Islet of Langerhans (tissue), 1 donor: ENCODE measurements around the gene CAMTA1.

Experiments
- FAIRE-seq: peaks from one replicate; lab custom pipeline; 2011; peaks lifted over from hg19 to GRCh38; lab: Jason Lieb, UNC

Gene CAMTA1

DNA sequence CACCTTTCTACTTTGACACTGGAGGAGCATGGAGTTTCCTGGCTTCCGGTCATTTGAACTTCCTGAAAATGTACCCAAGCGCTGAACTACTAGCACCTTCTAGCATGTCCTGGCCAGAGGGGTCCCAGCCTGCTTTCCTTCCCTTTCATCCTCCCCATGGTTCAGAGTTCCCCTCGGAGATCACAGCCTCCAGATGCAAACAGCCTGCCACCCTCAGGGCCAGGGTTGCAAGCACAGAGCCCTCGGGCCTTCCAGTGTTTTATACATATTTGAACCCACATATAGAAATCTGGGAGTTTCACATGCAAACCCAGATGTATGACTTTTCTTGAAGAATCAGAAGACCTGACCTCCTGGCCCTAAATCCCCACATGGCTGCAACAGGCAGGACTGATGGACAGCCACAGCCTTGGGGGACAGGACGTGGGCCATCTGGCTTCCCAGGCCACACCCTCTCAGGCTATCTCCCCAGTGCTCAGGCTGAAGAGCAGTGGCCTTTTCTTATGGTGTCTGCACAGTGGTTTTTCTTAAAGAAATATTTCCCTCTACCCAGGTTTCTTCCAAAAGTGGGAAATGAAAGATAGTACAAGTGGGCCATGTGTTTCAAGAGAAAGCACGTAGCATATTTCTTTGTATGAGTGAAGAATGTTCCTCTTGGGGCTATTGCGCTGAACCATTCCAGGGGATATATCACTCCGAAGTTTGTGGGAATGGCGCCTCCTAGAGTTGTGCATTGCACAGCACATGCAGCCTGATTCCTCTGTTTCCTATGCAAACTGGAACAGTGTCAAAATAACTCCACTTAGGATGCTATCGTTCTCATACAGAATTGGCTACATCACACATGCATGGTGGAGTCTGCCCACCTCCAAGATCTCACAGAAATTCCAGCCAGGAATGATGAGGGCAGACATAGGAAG, 753.9 kb downstream of the CAMTA1 start:
- FAIRE-seq: no peak

DNA sequence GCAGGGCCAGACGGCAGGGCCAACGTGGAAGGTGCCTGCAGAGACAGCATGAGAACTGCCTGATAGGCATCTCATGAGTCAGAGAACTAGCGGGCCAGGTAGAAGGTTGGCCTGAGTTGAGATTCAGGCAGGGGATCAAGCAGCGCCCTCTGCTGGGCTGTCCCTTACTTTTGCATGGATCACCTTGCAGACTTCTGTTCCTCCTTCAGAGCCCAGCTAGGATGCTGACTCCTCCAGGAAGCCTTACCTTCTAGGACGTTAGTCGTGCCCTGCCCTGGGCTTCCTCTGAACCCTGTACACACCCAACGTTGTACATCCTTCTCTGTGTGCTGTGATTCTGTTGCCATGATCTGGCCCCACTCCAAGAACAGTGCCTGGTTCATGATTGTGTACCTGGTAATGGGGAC, 754.5 kb downstream of the CAMTA1 start:
- no peak for FAIRE-seq

DNA sequence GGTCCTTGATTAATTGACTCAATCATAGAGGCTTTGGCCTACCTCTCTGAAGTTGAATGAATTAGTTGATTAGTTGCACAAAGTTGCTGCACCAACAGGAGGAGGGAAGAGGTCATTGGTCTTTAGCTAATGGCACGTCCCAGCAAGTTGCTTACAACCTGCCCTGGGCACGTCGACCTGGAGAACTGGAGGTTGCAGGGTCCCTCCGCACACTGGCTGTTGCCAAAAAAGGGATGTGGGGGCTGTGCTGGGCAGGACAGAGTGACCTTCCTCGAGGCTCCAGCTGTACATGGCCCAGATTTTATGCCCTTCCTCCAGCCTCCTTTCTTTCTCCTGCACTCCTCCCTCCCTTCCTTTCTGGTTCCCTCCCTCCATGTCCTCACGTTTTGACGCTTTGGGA, 755.6 kb downstream of the CAMTA1 start:
- no peak for FAIRE-seq

DNA sequence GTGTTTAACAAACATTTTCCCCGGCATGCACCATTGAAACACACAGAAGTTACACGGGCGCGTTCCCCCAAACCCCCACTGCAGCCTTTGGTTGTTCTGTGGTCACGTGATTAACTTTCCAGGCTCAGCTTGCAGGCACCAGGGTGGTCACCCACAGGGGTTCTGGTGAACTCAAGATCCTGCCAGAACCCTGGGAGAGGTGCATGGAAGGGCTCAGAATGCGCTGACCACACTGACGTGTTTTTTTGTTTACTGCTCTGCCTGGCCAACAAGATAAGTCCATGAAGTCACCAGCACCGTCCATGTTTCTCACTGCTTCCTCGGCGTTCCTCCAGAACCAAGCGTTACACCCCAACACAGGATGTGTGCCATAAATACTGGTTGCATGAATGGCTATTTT, 756.4 kb downstream of the CAMTA1 start:
- FAIRE-seq: no peak

DNA sequence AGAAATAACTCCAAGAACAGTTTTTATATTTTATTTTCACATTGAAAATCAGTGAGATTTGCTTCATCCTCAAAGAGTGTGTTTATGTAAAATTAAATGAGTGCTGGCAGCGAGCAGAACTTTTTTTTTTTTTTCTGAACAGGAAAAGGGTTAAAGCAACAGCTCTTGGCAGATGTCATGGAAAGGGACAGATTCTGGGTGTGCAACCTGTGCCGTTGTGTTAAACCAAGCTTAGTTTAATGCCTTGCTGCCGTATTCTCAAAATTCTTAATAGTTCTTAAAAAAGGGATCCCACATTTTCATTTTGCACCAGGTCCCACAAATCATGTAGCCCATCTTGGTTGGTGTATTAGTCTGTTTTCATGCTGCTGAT, 758.5 kb downstream of the CAMTA1 start:
- FAIRE-seq: no peak

DNA sequence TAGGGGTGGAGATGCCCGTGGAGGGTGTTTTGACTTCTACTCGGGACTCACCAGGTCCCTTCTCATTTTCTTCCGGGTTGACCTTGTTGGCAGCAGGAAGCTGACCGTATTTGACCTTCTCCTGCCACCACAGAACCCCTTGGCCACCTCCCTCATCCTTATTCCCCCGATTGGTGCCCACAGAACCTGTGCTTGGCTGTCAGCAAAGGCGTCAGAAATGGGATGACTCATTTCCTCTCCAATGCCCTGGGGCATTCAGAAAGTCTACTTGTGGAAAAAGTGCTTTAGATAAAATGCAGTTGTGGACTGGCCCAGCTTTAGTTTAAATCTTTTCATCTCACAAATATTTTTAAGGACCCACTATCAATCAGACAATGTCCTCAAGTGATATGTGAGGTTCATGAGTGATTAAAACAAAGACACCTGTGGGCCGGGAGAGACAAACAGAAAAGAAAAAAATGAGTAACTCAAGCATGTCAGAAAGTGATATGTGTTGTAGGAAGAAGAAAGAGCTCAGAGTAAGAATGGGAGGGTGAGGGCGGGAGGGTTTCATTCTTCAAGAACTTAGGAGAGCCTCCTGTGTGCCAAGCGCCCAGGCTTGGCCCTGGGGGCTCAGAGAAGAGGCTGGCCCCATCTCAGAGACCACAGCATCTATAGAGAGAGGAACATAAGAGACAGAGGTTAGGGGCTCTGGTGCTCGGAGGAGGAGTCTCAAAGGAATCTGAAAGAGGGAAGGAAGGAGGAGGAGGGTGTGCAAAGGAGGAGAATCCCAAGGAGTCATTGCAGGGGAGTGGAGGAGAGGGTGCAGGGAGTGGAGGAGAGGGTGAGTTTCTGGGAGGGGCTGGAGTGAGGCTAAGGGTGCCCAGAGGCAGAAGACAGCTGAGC, 764.3 kb downstream of the CAMTA1 start:
- peak; percentile 62 for FAIRE-seq

DNA sequence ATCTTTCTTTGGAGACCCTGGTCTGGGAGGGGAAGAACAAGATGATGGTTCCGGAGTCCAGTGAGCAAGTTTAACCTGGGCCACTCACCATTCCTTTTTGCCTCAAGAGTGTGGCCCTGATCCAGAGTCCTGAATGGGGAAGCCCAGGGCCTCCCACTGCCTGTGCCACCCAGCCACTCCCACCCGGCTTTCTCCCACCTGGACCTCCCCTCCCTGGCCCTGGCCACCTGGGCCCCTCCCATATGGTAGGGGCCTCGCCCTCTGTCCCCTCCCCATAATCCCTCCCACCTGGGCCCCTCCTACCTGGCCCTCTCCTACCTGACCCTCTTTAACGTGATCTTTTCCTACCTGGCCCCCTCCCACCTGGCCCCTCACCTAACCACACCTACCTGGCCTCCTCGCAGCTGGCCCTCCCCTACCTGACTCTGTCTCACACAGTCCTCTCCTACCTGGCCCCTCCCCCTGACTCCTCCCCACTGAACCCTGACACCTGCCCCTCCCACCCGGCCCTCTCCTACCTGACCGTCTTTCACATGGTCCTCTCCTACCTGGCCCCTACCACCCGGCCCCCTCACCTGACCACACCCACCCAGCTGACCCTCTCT, 765.1 kb downstream of the CAMTA1 start:
- FAIRE-seq: no peak

DNA sequence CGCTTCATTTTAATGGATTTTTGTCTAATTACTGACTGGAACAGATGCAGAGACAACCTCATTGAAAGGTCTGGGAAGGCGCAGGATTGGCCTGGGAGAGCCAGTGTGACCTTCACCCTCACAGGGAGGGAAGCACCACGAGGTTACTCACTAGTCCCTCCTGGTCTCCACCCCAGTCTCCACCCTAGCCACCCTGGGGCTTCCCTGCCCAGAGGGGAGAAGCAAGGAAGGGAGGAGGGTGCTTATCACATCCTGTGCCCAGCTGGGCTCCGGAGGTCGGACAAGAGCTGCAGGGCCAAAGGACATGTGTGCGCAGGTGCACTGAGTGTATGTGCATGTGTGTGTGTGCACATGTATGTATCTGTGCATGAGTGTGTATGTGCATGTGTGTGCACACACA, 765.7 kb downstream of the CAMTA1 start:
- FAIRE-seq: no peak

DNA sequence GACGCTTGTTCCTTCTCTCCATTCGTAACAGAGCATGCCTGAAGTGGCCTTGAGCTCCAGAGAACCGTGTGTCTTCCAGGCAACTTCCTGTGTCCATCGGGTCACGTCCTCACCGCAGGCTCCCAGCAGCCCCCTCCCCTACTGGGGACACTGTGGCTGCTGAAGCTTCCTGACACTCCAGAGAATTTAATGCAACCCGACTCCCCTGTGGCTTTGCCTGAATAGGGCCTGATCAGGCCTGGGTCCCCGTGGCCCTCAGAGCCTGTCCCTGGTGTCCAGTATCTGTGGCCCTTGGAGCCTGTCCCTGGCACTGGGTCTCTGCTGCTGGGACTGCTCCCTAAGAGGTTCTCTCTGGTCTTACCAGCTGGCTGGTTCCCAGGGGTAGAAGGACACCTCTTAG, 766.2 kb downstream of the CAMTA1 start:
- FAIRE-seq: no peak

DNA sequence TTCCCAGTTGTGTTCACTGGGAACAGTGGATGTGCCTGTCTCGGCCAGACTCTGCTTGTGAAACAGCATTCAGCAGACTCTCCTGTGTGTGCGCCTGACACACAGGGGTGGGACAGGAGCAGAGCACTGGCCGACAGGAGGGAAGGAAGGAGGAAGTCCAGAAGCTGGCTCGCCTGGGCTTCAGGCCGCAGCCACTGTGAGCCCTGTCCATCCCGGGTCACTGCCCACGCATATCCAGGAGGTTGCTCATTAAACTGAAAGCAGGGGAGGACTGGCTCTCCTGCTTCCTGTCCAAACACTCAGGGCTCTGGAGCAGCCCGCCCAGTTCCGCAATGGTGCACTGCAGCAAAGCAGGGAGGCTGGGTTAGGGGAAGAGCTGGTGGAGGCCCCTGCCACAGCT, 767.1 kb downstream of the CAMTA1 start:
- no peak for FAIRE-seq

DNA sequence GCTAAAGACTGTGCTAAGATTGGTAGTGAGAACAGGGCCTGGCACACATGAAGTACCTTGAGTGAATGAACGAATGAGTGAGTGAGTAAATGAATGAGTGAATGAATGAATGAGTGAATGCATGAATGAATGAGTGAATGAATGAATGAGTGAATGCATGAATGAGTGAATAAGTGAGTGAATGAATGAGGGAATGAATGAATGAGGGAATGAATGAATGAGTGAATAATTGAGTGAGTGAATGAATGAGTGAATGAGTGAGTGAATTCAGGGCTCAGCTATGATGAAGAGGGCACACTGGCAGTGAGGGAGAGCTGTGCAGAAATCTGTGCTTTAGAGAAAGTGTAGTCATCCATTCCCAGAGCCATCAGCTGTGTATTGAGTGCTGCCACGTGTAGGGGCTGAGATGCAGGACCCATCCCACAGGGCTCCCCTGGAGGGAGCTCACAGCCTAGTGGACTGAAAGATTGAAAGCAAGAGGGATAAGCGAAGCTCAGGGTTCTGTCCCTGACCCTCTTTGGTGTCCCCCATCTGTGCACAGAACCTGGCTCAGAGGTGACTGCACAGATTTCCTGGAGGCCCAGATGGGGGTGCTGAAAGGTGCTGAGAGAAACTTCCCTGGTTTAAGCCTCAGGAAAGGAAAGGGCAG, 767.9 kb downstream of the CAMTA1 start:
- FAIRE-seq: no peak

DNA sequence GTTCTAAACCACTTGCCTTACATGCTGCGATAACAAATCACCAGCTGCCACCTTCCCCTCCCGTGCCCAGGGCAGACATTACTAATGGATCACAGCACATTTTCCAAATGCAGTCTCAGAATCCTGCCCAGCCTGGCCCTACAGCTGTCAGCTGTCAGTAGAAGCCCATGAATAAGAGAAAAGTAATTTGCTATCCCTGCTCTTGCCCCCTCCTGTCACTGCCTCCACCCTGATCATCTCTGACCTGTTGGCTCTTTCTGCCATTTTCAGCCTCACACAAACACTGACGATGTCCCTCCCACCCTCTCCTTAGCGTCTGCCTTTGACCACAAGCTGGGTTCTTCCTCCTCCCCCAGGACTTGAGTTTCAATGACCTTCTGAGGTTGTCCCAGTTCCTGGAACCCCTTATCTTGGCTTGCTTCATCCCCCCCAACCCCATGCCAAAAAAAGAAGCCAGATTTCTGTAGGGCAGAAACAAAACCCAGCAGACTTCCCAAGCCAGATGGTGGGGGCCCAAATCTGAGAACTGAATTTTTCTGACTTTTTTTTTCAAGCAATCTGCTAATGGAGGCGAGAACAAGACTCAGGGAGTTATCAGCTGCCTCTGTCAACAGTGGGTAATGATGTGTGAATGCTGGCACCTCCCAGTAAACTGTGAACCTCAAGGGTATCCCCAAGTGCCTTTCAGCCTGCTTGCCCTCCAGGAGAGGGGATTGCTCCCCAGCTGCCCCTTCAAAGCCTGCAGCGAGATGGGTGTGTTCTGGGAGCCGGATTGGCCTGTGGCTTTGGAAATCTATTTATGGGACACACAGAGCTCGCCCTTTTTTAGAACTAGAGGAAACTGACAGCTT, 769.4 kb downstream of the CAMTA1 start:
- FAIRE-seq: no peak

DNA sequence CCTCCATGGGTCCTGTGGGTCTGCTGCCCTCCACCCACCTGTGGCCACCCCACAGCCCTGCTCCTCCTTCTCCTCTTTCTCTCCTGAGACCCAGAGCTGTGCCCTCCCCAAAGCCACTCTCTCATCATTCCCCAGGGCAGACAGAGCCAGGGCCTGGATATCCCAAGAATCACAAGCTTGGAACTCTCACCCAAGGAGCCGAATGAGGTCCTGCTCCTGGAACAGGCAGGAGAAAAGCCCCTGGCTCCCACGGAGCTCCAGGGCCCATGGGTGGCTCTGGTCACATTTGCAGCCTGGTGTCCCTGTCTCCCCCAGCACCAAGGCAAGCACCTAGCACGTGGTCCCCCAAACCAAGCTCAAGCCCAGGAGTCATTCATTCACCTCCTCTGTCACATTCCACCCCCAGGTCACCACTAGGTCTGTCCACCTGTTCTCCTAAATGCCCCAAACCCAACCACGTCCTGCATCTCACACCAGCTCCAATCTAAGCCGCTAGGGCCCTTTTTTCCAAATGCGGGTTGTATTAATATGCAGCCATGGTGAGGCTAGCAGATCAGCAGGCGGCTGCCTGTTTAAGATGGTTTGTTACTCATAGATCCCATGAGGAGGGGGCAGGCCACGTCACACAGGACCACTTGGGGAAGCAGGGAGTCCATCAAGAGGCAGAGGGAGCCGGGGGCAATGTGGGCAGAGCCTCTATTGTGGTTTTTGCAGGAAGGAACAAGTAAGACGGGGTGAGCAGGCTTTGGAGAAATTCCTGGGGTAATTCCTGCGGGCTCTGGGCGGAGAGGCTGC, 770.3 kb downstream of the CAMTA1 start:
- FAIRE-seq: no peak

DNA sequence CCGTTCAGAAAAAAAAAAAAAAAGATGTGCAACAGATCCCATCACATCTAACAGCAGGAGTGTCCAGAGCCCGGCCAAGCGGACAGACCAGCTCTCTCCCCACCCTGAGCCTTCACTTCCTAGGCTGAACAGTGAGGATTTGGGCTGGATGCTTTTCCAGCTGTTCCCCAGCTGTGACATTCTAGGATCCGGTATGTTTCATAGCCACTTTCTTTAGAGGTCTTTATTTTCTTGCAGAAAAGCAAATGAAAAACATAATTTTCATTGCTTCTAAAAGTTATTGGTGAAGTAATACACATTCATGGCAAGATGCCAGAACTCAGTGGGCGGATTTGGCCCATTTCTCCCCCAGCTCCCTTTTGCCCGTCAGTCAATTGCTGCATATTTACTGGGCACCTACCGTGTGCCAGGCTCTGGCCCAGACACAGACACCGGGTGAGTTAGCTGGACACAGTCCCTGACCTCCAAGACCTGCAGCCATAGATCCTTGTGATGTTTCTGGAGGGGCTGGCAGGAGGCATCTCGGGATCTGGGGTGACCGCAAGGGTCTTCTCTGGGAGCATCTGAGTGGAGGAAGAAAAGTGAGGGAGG, 772.1 kb downstream of the CAMTA1 start:
- FAIRE-seq: no peak

DNA sequence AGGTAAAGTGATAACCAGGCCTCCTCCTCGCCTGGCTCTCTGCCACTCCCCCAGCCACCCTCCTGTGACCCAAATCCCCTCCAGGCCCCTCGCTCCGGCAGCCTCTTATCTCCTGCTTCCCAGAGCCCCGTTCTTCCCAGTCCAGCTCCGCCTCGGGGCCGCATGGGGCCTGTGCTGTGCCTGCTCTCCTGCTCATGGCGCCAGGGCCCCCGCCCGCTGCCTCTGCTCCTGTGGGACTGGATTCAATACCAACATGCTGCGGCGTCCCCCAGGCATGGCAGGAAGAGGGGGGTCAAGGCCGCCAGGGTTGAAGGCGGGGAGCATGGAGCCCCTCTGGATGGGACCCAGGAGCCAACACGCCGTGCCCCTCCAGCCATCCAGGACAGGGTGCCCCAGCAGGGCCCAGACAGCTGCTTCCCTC, 772.8 kb downstream of the CAMTA1 start:
- FAIRE-seq: no peak

DNA sequence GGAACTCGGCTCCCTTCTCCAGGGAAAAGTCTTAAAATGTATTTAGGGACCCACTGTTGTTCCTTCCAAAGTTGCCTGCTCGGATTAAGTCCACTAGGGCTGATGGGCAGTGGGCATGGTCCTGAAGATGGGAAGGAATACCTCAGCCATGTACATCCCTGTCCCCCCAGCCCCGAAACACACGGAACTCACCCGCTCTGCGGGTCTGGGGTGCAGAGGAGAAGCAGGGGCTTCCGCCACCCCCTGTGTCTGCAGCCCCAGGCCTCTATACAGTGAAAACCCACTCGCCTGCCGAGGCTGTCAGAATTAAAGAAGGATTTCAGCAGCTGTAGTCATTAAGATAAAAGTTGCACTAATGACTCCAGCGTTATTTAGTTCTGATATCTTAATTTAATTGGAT, 773.2 kb downstream of the CAMTA1 start:
- no peak for FAIRE-seq

DNA sequence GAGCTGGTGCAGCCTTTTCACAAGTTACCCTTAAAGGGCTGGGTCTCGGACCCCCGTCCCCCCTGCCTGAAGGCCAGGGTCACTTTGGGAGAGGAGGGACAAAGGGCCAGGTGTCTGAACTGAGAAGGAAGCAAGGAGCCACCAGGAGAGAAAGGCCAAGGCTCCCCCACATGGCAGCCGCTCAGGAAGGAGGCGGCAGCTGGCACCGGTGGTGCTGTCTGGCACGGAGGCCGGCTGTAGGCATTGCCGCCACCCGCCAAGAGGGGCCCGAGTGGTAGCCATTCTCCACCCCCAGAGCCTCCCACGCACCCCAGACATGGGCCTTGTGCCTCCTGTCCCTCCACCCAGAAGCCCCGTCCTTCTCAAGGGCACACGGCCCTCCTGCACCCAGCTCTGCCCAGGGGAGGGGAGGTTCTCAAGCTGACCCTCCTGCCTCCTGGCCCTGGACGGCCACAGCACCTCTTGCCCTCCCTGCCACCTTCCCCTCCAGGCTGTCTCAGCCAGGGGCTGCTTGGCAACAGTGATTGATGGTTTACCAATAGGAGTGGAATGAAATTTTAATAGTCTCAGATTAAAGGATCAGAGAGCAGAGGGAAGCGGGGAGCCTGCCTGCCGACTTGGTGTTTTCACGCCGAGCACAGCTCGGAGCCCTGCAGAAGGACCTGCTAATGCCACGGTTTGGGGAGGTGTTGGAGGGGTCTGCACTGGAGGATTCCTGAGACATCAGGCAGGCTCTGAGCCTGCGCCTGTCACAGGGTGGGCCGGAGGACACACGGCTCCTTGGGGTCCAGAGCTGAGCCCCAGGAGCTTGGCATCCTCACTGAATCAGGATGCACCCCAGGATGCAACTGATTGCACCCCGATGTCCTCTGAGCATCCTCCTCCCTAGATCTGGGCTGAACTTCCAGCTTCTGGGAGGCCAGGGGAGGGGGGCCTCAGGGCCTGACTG, 773.9 kb downstream of the CAMTA1 start:
- FAIRE-seq: no peak

DNA sequence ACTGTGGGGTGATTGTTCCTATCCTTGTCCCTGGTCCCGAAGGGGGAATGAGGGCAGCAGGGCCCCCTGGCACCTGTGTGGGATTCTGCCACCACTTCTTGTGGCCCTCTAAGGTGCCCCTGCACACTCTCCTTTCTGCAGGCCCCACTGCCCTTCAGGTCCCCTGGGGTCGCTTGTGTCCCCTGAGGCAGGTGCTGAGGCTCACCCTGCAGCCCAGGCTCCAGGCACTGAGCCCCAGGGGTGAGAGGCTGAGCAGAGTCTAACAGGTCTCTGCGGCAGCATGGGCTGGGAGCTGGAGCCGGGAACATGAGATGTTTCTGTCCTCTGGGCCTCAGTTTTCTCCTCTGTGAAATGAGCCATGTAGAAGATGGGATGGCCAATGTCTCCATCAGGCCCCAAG, 774.9 kb downstream of the CAMTA1 start:
- FAIRE-seq: no peak

DNA sequence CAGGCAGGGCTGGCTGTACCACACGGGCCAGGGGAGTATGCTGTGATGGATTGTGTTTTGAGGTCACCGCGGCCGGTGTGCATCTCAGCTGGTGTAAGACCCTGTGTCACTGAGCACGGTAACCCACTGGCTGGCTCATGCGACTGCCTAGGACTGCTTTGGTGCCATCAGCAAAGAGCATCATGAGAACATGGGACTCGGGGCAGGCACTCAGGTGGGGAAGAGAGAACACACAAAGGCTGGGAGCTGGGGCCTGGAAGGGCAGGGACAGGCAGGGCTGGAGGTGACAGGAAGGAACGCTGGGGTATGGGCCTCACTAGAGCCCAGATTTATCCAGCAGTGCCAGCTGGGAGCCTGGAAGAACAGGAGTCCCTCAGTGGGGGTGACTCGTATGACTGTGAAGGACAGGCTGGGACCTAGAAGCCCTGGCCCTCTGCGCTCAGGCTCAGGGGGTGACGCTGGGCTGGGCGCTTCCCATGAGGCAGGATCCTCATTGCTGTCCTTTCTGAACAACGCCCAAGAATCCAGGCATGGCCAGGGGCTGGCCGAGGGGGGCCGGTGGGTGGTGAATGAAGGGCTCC, 775.4 kb downstream of the CAMTA1 start:
- FAIRE-seq: no peak
